K562 (cell line): ENCODE measurements around the gene DYNC1I1. TPM values are rescaled to one million over a fixed set of nuclear protein-coding genes. Genes with fewer than 3 reads are reported as not detected.

Experiments
- ATAC-seq: fragments of 200-7000 bp; cut with Tn5 transposase; 3 replicates; pipeline ENCODE4 v1.9.1; 2020; ENCODE audit warnings: moderate library complexity
- BruUV-seq: library from RNA; stranded (reverse); fragments of 400-500 nt; replicated peaks from 2 replicates; lab custom pipeline; 2021; lab: Mats Ljungman, UMichigan
- CTCF ChIA-PET: fragments of 300-600 bp; formaldehyde crosslinking; extraction: SDS; loops from one replicate; lab custom pipeline; 2021; ENCODE audit warnings: low intra/inter-chr PET ratio; lab: Yijun Ruan, JAX
- POLR2A ChIA-PET: fragments of 300-600, 350-650 bp; sonication (Branson Sonifier 250); formaldehyde crosslinking; extraction: SDS; loops from one replicate; lab custom pipeline; 2021; ENCODE audit warnings: antibody characterized with exemption, inconsistent platforms; lab: Yijun Ruan, JAX
- DNase-seq, 4 experiments: peaks; one replicate each; pipeline versions ENCODE4 v3.0.0 to v3.0.0-alpha.2; 2011 to 2018; ENCODE audit warnings: low spot score in 3 of 4, mixed read lengths in 3 of 4; ENCODE audit errors: extremely low read depth in 1 of 4
- FAIRE-seq: peaks from 2 replicates; lab custom pipeline; 2011; peaks lifted over from hg19 to GRCh38; lab: Jason Lieb, UNC
- H2AFZ ChIP-seq: 2 replicates; pipeline ENCODE4 v1.6.0; 2011; ENCODE audit warnings: low read depth, low read length, control low read depth, inconsistent platforms
- H3K27ac ChIP-seq: fragments of 200-600 bp; 3 replicates; pipeline ENCODE4 v1.8.0; 2011; ENCODE audit warnings: low read depth, mild to moderate bottlenecking, control low read depth, inconsistent platforms, low read length, moderate library complexity, mixed read lengths; ENCODE audit errors: extremely low read depth
- H3K27me3 ChIP-seq, 2 experiments: fragments of 300-600 bp in 1 of 2; 2 replicates in 1 of 2; 3 replicates in 1 of 2; pipeline versions ENCODE4 v1.6.0 to v1.8.0; 2011; ENCODE audit warnings: inconsistent platforms in 2 of 2, low read length in 2 of 2, mild to moderate bottlenecking in 1 of 2, mixed read lengths in 1 of 2, moderate library complexity in 1 of 2; ENCODE audit not compliant: control insufficient read depth in 2 of 2, insufficient read depth in 2 of 2
- H3K36me3 ChIP-seq: fragments of 300-600 bp; 3 replicates; pipeline ENCODE4 v1.8.0; 2011; ENCODE audit warnings: mild to moderate bottlenecking, low read length, inconsistent platforms; ENCODE audit not compliant: control insufficient read depth, insufficient read depth
- H3K4me1 ChIP-seq, 2 experiments: fragments of 200-600 bp in 1 of 2; replicated peaks in 1 of 2; 2 replicates in 1 of 2; 3 replicates in 1 of 2; pipeline versions ENCODE4 v1.5.1 to v1.8.0; 2011; ENCODE audit warnings: inconsistent platforms in 2 of 2, low read length in 2 of 2, mild to moderate bottlenecking in 1 of 2, mixed read lengths in 1 of 2, moderate library complexity in 1 of 2; ENCODE audit not compliant: control insufficient read depth in 2 of 2, insufficient read depth in 2 of 2
- H3K4me2 ChIP-seq: 2 replicates; pipeline ENCODE4 v1.6.1; 2011; ENCODE audit warnings: low read length, control low read depth, inconsistent platforms, mixed read lengths; ENCODE audit not compliant: insufficient read depth
- H3K4me3 ChIP-seq: fragments of 200-600 bp; sonication (generic), shearing (Covaris generic); 2 replicates; pipeline ENCODE4 v1.5.1; 2016; ENCODE audit warnings: control low read depth, inconsistent platforms
- H3K79me2 ChIP-seq: fragments of 200-600 bp; 3 replicates; pipeline ENCODE4 v1.8.0; 2011; ENCODE audit warnings: low read length, inconsistent platforms; ENCODE audit not compliant: control insufficient read depth, insufficient read depth
- H3K9ac ChIP-seq, 2 experiments: 2 replicates each; pipeline versions ENCODE4 v1.6.0 to v1.6.1; 2011; ENCODE audit warnings: low read depth in 2 of 2, low read length in 2 of 2, control low read depth in 1 of 2, inconsistent platforms in 1 of 2, mild to moderate bottlenecking in 1 of 2, mixed read lengths in 1 of 2; ENCODE audit not compliant: insufficient read depth in 1 of 2
- H3K9me1 ChIP-seq: one replicate; pipeline ENCODE4 v1.6.0; 2011; ENCODE audit warnings: inconsistent platforms, mild to moderate bottlenecking, low read length, moderate library complexity; ENCODE audit not compliant: control insufficient read depth, insufficient read depth
- H3K9me3 ChIP-seq: replicated peaks from 2 replicates; pipeline ENCODE4 v1.5.1; 2011; ENCODE audit warnings: low read depth, low read length, inconsistent platforms; ENCODE audit not compliant: control insufficient read depth, insufficient read depth
- H4K20me1 ChIP-seq: replicated peaks from 2 replicates; pipeline ENCODE4 v1.6.1; 2011; ENCODE audit warnings: low read length, inconsistent platforms, mixed read lengths; ENCODE audit not compliant: control insufficient read depth, insufficient read depth
- ATF1 ChIP-seq, 2 experiments: fragments of 450-650 bp in 1 of 2; IDR thresholded peaks; 2 replicates each; pipeline ENCODE4 v1.6.1; 2016; ENCODE audit warnings: missing compliant biosample characterization in 1 of 2, missing genetic modification characterization in 1 of 2
- TBL1XR1 ChIP-seq, 2 experiments: IDR thresholded peaks; 2 replicates each; pipeline ENCODE4 v1.6.1; 2012; ENCODE audit warnings: improper control_type of control experiment in 2 of 2, low read length in 2 of 2, mild to moderate bottlenecking in 1 of 2
- ZNF23 ChIP-seq: fragments of 250-450 bp; sonication (Bioruptor Pico); IDR thresholded peaks from 2 replicates; pipeline ENCODE4 v1.4.0; 2020; ENCODE audit warnings: mild to moderate bottlenecking
- WGBS: fragments of 100-300 bp; shearing (Covaris generic); methylation state at CpG from one replicate; pipeline ENCODE4 v1.1.6; 2016; ENCODE audit warnings: low coverage, mixed read lengths; ENCODE audit not compliant: insufficient coverage; ENCODE audit errors: missing lambda C conversion rate; 5-methylcytosine and 5-hydroxymethylcytosine counted together
- in situ Hi-C: fragments of 300-500 bp; cut with MboI; formaldehyde crosslinking; loops from 4 replicates; pipeline ENCODE4 v1.15.0; 2018; ENCODE audit warnings: inconsistent platforms, mixed read lengths
- intact Hi-C: fragments of 100-400 bp; cut with micrococcal nuclease; formaldehyde crosslinking; loops from 2 replicates; pipeline ENCODE4 v1.14.2; 2022
- polyA plus RNA-seq, 8 experiments: library from polyadenylated mRNA; depleted of rRNA in 4 of 8; stranded (reverse) in 5 of 8; unstranded in 3 of 8; fragments of >200 nt; fragmentation: Nextera tagmentation in 2 of 8; fragmentation: Illumina TruSeq in 1 of 8; extraction: Ambion mirVana in 2 of 8; extraction: Trizol in 1 of 8; gene quantifications; 2 replicates each; pipeline versions ENCODE4 v1.2.1 to v1.2.3, GENCODE V29; 2011 to 2014; ENCODE audit warnings: inconsistent platforms in 1 of 8, missing spikeins in 1 of 8
- total RNA-seq, 7 experiments: library from RNA; depleted of rRNA in 6 of 7; stranded (reverse); fragments of >200 nt in 6 of 7; fragmentation: Illumina TruSeq in 2 of 7; extraction: Trizol in 2 of 7; gene quantifications; 2 replicates each; pipeline versions ENCODE4 v1.2.1 to v1.2.3, GENCODE V29; 2011 to 2021; ENCODE audit warnings: low replicate concordance in 1 of 7

Gene DYNC1I1
- total and polyA plus RNA-seq, 9 of the 15 experiments (the other 6 are each of a cell fraction or from before 2014, with no cell fraction given): 0.22 to 1.5 (median 0.44) TPM

- TF ChIP-seq TBL1XR1 (IDR thresholded peaks at IDR 0.05; ENCODE audit: low read length in 2 of 2): no peak
- TF ChIP-seq, all 486 proteins: peak for 0
Measured at GRCh38 chr7:95817866-95818640, 45.7 kb downstream of the DYNC1I1 start (continued).

GRCh38 chr7:95820778-95821177, 48.4 kb downstream of the DYNC1I1 start:
- WGBS: 1% methylated on average over 7 of the region's 7 CpGs
- FAIRE-seq (no peak), ATAC-seq (no peak), DNase-seq (no peak)
- Histone ChIP-seq H4K20me1 (no peaks in the 10 kb centered on the region), H3K27ac (no peak overlapping the region), H2AFZ (no peak overlapping the region), H3K4me3 (no peak overlapping the region), H3K79me2 (no peaks in the 10 kb centered on the region), H3K9me1 (no peaks in the 10 kb centered on the region), H3K4me2 (no peak overlapping the region), H3K4me1 (no peaks in the 10 kb centered on the region), H3K36me3 (no peaks in the 10 kb centered on the region), H3K9ac (no peak overlapping the region), H3K27me3 (no peaks in the 10 kb centered on the region), H3K9me3 (no peaks in the 10 kb centered on the region)
- ChIA-PET POLR2A (no interaction called here), CTCF (no interaction called here)
- no peak for TF ChIP-seq ZNF23 (CRISPR knock-in tag)
- TF ChIP-seq ATF1 (CRISPR knock-in tag; IDR thresholded peaks at IDR 0.05): no peak
- peak; percentile 45; the same call in 1 of the 2 replicates for TF ChIP-seq ATF1 (tag; IDR thresholded peaks at IDR 0.05)
- in situ Hi-C loops (no loop called here), intact Hi-C loops (no loop called here)
- no TSS peak for BruUV-seq
